GM18517 (cell line): ENCODE results near the gene SCN1B.
"Not testable (repeated sequence)": the region's sequence is repeated elsewhere in the genome, so short reads cannot be mapped to it uniquely, and the experiment has no call there.

ENCODE experiments used
- ATAC-seq: cut with Tn5 transposase; IDR thresholded peaks from one replicate; pipeline ENCODE4 v1.9.1; 2021; ENCODE audit warnings: mild to moderate bottlenecking, moderate library complexity; ENCODE audit not compliant: unreplicated experiment

SCN1B gene

DNA sequence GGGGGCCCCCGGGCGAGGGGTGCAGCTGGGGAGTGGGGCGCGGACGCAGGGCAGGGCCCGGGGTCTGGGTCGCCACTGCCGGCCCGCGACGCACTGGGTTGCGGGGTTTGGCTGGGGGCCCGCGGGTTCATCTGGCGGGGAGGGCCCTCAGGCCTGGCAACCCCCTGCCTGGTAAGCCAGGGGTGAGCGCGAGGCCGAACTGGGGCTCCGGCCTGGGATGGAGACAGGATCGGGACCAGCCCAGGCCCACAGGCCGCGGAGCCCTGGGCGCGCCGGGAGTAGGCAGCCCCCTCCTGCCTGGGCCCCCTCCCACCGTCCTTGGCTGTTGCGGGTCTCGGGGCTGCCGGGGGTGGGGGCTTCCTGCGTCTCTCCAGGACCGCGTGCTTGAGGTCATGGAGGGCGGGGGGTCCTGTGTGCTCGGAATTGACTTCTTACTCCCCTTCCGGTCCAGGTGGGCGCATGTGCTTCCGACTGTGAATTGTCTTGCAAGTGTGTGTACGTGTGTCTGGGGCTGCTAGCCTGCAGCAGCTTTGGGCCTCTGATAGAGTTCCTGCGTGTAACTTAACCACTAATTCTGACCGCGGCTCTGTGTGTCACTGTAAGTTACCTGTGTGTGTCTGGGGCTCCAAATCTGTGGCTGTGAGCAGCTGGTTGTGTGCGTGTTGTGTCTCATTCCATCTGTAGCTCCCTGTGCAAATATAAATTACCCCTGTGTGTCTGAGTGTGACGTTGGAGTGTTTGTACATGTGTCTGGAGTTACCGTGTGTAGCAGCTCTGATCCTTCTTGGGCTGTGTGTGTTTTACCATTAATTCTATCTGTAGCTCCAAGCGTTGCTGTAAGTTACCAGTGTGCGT, 29.4 kb upstream of the SCN1B start:
- ATAC-seq: no peak

DNA sequence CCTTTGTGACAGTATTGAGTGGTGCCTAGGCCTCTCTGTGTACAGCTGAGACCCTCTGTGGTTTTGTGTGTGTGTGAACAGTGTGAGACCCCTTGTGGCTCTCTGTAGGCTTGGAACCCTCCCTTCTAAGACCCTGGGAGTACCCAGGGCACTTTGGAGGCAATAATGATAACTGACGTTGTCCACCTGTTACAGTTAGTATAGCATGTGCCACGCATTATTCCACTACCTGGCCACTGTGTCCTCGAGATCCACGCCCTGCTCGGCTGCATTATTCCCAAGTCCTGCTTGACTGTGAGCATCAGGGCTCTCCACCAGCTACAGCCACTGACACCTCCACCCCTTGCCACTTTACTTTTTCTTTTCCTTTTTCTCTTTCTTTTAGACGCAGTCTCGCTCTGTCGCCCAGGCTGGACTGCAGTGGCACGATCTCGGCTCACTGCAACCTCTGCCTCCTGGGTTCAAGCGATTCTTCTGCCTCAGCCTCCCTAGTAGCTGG, 28.2 kb upstream of the SCN1B start:
- no peak for ATAC-seq

DNA sequence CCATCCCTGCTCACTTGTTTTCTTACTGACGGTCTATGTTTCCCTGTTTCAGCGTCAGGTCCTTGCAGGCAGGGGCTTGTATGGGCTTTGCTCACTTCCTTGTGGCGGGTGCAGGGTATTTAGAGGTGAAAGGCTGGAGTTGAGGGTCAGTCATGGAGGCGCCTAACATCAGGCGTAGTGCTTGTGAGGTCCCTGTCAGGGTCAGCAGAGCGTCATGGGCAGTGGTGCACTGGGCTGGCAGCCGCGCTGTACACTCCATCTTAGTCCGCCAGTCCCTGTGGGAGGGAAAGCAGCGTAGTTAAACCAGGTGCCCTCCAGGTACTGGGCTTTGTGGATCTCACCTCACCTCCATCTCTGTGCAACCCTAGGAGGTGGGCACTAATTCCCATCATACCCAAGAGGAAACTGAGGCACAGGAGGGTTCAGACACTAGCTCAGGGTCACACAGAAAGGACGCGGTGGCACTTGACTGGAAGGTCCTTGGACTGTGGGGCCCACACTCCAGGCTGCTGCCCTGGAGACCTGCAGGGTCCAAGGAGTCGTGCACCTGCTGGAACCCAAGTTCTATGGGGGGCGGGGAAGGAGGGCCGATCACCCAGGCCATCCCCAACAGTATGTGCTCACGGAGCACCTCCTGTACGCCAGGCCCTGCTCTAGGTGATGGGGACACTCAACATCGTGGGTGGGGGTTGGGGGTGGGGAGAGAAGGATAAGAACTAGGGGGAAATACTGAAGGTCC, 25.6 kb upstream of the SCN1B start:
- no peak for ATAC-seq

DNA sequence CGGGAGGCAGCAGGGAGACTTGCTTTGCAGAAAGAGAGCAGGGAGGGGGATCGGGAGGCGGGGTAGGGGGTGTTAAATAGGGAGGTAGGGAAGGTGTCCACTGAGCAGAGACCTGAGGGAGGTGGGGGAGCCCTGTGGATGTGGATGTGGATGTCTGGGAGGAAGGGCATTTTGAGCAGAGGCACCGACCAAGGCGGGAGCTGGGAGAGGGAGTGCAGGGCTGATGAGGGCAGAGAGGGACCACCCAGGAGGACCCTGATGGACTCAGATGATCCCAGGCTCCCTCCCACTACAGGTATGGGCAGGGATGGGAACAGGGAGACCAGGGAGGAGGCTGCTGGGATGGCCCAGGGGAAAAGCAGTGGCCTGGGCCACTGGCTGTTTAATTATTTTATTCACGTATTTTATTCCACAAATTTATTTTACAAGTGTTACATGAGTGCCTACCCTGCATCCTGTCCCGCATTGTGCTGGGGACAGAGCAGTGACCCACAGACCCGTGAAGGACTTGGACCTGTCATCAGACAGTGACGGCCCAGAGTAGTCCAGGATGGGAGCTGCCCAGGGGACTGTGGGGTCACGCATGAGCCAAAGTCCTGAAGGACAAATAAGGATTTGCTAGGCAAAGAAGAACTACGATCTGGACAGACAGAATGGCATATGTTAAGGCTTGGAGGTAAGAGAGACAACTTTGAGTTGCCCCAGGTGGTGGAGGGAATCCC, 24.9 kb upstream of the SCN1B start:
- no peak for ATAC-seq

DNA sequence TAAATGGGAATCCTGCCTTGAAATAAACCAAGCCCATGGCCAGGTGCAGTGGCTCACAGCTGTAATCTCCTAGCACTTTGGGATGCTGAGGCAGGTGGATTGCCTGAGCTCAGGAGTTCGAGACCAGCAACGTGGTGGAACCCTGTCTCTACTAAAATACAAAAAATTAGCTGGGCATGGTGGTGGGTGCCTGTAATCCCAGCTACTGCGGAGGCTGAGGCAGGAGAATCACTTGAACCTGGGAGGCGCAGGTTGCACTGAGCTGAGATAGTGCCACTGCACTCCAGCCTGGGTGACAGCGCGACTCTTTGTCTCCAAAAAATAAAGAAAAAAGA, 24.3 kb upstream of the SCN1B start:
- ATAC-seq: not testable (repeated sequence)

DNA sequence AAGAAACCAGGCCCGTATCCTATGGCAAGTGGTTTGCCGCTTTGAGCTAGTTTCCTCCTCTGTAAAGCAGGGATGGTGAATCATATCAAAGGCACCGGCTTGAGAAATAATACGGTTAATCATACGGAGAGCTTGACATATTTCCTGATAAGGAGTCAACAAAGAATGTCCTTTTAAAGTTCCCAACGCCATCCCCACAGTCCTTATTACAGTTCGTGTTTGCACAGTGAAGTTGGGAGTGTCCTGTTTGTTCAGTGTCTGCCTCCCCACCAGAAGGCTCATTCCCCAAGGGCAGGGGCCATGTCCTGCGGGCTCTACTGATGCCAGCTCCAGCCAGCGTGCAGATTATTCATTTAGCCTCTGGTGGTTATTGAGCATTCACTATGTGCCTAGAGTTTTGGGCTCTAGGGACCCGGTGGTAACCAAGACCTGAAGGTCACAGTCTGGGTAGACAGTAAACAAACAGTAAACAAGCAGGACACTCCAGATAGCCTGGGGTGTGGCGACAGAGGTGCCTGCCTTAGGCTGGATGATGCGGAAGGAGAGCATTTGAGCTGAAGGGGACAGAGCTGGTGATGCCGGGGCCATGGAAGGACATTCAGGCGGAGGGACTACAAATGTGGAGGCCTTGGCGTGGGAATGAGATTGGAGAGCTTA, 23.8 kb upstream of the SCN1B start:
- no peak for ATAC-seq

DNA sequence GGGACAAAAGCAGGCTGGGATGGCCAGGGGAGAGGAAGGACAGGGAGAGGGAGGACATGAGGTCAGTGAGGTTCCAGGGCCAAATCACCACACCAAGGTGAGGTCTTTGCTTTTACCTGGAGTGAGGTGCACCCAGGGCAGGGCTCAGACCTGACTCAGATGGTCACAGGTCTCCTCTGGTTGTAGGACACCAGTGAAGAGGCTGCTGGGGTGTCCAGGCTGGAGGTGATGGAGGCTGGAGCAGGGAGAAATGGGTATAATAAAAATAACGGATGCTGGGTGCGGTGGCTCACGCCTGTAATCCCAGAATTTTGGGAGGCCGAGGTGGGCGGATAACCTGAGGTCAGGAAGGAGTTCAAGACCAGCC, 23.3 kb upstream of the SCN1B start:
- no peak for ATAC-seq

DNA sequence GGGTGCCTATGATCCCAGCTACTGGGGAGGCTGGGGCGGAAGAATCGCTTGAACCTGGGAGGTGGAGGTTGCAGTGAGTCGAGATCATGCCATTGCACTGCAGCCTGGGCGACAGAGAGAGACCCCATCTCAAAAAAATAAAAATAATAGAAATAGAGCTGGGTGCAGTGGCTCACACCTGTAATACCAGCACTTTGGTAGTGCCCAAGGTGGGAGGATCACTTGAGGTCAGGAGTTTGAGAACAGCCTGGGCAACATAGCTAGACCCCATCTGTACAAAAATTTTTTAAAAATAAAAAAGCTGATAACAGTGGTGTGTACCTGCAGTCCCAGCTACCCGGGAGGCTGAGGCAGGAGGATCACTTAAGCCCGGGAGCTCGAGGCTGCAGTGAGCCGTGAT, 22.8 kb upstream of the SCN1B start:
- ATAC-seq: not testable (repeated sequence)

DNA sequence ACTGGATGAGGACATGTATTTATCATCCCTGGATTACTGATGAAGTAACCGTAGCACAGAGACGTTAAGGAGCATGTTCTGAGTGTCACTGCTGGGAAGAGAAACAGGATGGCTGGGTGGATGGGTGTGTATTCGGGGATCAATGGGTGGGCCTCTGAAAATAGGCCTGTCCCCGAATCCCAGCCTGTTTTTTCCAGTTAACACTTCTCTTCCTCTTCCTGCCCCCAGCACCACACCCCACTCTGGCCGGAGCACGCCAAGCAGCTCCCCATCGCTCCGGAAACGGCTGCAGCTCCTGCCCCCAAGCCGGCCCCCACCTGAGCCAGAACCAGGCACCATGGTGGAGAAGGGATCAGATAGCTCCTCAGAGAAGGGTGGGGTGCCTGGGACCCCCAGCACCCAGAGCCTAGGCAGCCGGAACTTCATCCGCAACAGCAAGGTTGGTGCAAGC, 21.4 kb upstream of the SCN1B start:
- no peak for ATAC-seq

DNA sequence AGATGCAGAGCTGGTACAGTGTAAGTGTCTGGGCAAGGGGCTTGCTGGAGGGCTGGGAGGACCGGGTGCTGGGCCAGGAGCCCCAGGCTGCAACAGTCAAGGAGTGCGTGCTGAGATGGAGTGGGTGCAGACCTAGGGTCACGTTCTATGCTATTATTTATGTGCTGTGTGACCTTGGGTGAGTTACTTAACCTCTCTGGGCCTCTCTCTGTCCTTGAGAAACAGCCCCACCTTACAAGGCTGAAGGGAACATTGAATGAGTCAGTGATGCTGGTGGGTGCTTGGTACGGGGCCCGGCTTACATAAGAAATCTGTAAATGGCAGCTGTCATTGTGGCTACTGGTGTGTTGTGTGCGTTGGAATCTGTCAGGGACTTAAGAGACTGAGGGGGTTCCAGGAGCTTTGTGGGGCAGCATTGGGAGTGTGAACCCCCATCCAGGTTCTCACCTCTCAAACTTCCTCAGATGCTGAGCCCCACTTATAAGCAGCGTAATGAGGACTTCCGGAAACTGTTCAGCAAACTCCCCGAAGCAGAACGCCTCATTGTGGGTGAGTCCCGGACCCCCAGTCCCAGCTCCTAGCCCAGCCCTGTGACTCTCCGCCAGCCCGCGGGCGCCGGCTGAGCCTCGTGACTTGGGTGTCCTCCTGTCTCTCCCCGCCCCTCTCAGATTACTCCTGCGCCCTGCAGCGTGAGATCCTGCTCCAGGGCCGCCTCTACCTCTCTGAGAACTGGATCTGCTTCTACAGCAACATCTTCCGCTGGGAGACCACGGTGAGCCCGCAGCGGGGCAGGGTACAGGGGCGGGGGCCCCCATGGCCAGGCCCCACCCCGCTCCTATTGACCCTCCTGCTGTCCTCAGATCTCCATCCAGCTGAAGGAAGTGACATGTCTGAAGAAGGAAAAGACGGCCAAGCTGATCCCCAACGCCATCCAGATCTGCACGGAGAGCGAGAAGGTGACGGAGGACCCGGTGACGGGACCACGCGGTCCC, 20.6 kb upstream of the SCN1B start:
- ATAC-seq: no peak

DNA sequence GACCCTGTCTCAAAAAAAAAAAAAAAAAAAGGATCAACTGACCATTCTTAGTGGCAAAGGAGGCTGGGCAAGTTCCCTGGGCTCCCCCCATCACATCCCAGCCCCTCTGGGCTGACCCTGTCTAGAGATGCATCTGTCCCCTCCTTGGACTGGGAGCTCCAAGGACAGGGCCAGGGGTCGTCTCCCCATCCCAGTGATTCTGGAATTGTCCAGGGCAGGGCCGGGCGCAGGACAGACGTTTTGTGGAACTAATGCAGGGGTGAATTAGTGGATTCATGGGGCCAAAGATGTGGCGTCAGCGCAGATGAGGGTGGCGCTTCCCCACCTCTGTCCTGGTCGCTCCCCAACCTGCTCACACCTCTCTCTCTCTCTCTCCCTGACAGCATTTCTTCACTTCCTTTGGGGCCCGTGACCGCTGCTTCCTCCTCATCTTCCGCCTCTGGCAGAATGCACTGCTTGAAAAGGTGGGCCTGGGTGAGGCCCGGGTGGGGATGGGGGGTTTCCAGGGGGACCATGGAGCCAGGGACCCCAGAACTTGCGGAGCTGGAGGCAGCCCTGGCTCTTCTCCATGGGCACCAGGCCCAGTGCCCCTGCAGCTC, 19.1 kb upstream of the SCN1B start:
- ATAC-seq: no peak

DNA sequence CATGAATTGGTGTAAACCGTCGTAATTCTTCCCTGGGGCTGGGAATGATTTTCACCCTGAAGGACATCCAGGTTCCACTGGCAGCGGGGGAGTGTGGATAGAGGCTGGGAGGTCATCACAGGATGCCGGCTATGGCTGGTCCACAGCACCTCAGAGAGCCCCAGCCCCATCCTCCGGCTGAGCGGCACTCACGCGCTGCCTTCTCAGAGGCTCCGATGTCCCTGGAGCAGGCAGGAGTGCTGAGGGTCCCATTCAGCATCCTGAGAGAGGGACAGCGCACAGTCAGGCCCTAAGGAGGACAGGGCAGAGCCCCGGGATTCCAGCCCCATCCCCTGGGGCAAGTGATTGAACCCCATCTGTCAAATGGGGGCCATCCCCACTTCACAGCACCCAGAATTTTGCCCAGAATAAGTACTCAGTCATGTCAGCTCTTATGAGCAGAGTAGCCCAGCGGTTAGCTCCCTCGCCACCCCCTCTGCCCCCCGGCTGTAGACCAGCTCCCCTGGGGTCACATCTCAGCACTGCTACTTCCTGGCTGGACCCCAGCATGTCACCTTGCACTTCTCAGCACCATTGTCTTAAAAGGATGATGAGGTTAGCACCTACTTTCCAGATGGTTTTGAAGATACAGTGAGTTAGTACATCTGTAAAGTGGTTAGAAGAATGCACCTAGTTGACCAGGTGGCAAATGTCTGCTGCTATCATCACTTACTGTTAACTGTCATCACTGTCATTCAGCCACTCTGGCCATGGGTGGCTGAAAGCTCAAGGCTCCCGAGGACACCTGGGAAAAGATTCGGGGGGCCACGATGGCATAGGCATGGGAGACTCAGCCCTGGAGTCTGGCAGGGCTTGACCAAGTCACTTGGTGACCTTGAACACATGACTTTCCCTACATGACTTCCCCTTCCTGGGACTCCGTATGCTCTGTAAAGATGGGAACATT, 18.3 kb upstream of the SCN1B start:
- ATAC-seq: no peak

DNA sequence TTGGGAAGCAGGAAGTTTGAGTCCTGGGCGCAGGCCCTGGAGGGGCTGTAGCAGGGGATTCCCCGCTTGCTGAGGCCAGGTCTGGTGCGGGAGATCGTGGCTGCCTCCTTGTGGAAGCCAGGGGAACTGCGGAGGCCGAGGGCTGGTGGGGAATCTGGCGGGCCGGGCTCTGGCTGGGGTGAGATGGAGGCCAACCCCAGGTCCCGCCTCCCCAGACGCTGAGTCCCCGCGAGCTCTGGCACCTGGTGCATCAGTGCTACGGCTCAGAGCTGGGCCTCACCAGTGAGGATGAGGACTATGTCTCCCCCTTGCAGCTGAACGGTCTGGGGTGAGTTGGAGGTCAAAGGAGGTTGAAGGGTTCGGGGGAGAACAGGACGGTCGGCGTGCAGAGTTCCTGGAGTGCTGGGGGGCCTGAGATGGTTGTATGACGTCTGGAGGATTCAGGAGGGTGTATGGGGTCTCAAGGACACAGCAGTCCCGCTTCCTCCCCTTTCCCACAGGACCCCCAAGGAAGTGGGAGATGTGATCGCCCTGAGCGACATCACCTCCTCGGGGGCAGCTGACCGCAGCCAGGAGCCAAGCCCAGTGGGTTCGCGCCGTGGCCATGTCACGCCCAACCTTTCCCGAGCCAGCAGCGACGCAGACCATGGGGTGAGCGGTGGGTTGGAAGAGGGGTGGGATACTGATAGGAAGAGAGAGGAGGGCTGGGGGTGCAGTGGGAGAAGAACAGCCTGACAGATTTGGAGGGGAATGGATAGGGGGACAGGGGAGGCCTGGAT, 17.0 kb upstream of the SCN1B start:
- no peak for ATAC-seq

DNA sequence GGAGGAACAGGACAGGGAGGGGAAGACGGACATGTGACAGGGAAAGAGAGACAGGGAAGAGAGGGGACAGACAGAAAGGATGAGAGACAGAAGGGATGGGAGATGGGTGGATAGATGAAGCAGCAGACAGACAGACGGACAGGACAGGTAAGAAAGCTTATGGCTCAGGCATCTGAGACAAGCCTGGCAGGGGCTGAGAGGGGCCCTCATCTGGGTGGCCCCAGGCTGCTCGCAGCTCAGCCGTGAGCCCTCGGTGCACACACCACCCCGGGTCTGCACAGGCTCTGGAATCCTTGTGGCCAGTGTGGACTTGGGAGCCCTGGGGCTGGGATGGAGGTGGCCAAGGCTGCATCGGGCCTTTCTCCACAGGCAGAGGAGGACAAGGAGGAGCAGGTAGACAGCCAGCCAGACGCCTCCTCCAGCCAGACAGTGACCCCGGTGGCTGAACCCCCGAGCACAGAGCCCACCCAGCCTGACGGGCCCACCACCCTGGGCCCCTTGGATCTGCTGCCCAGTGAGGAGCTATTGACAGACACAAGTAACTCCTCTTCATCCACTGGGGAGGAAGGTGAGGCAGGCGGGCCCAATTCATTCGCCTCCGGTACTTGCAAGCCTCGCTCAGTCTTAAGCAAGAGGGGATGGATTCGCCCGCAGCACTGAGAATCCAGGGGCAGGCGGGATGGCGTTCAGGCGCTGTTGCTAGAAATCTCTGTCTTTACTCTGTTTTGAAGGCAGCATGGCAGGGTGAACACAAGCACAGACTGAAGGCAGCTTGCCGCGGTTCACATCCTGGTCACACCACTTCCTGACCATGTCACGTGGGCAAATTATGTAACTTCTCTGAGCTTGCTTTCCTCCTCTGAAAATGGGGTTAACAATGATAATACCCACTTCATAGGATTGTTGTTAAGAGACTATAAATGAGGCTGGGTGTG, 16.2 kb upstream of the SCN1B start:
- no peak for ATAC-seq

DNA sequence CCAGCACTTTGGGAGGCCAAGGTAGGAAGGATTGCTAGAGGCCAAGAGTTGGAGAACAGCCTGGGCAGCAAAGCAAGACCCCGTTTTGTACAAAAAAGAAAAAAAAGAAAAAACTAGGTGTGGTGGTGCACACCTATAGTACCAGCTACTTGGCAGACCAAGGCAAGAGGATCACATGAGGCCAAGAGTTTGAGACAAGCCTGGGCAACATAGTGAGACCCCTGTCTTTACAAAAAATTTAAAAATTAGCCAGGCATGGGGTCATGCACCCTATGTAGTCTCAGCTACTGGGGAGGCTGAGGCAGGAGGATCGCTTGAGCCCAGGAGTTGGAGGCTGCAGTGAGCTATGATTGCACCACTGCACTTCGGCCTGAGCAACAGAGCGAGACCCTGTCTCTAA, 15.5 kb upstream of the SCN1B start:
- not testable (repeated sequence) for ATAC-seq

DNA sequence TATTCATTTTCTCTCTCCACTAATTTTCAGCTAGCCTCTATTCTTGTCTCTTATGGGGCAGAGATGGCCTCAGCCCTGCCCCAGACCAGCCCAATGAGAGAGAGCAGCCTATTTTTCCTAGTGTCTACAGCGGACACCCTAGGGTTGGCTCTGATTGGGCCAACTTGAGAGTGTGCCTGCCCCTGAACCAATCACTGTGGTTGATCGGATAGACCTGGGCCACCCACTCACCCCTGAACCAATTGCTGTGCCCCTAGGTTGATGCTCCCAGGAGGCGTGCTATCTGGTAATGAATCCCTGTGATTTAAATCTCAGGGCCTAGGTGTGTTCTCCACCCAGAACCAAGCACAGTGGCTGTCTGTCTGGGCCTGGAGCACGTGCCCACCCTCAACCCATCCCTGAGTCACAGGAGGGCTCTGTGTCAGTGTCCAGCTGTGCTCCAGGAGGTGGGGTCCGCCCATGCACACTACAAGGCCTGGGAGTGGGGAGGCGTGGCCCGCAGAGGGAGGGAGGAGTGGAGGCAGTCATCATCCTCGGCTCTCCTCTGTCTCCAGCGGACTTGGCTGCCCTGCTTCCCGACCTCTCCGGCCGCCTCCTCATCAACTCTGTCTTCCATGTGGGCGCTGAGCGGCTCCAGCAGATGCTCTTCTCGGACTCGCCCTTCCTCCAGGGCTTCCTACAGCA, 14.9 kb upstream of the SCN1B start:
- ATAC-seq: no peak
